DMS114 treated with DMSO at 0.1 percent for 48 hours (cell line): ENCODE measurements around the gene SYK.
"Not testable (repeated sequence)": the region's sequence is repeated elsewhere in the genome, so short reads cannot be mapped to it uniquely, and the experiment has no call there.

ENCODE experiments used
- DNase-seq: peaks from one replicate; lab custom pipeline; 2025; ENCODE audit not compliant: unreplicated experiment; lab: John Stamatoyannopoulos, UW

SYK gene

GRCh38 chr9:90801241-90801972, at the start of gene SYK:
SYK (plus strand) TSS chr9:90801819; CDS start chr9:90843899, 42,080 bp downstream.
- no peak for DNase-seq

GRCh38 chr9:90755514-90756371, 45.9 kb upstream of the SYK start:
- not testable (repeated sequence) for DNase-seq

GRCh38 chr9:90760577-90760976, 41.0 kb upstream of the SYK start:
- not testable (repeated sequence) for DNase-seq

GRCh38 chr9:90766731-90767130, 34.9 kb upstream of the SYK start:
- no peak for DNase-seq

- no peak for DNase-seq
Observed at GRCh38 chr9:90767523-90768100, 34.0 kb upstream of the SYK start.

- DNase-seq: no peak
Observed at GRCh38 chr9:90770182-90770738, 31.4 kb upstream of the SYK start.

GRCh38 chr9:90770927-90771326, 30.7 kb upstream of the SYK start:
- DNase-seq: no peak

GRCh38 chr9:90772386-90772785, 29.2 kb upstream of the SYK start:
- DNase-seq: no peak

- DNase-seq: no peak
Observed at GRCh38 chr9:90773617-90774016, 28.0 kb upstream of the SYK start.

- no peak for DNase-seq
Observed at GRCh38 chr9:90774071-90774470, 27.5 kb upstream of the SYK start.

GRCh38 chr9:90774682-90775081, 26.9 kb upstream of the SYK start:
- DNase-seq: no peak

- DNase-seq: no peak
Observed at GRCh38 chr9:90775657-90776056, 26.0 kb upstream of the SYK start.

- DNase-seq: no peak
Observed at GRCh38 chr9:90778746-90779145, 22.9 kb upstream of the SYK start.

- DNase-seq: no peak
Observed at GRCh38 chr9:90783552-90783951, 18.1 kb upstream of the SYK start.

GRCh38 chr9:90783964-90784363, 17.7 kb upstream of the SYK start:
- no peak for DNase-seq

- DNase-seq: no peak
Observed at GRCh38 chr9:90787771-90788460, 13.7 kb upstream of the SYK start.

GRCh38 chr9:90788527-90788926, 13.1 kb upstream of the SYK start:
- not testable (repeated sequence) for DNase-seq

- no peak for DNase-seq
Observed at GRCh38 chr9:90789408-90789807, 12.2 kb upstream of the SYK start.

- no peak for DNase-seq
Observed at GRCh38 chr9:90789862-90790261, 11.8 kb upstream of the SYK start.

- not testable (repeated sequence) for DNase-seq
Observed at GRCh38 chr9:90793024-90793423, 8.6 kb upstream of the SYK start.

- DNase-seq: no peak
Observed at GRCh38 chr9:90793729-90794128, 7.9 kb upstream of the SYK start.
